ENCODE measurements around the gene LMOD3. TPM values are rescaled to one million over a fixed set of nuclear protein-coding genes. Genes with fewer than 3 reads are reported as not detected.

LMOD3 gene
- total and polyA plus RNA-seq, 2 donors (not counting 3 experiments of a cell fraction or from before 2014, with no cell fraction given): not detected

DNA sequence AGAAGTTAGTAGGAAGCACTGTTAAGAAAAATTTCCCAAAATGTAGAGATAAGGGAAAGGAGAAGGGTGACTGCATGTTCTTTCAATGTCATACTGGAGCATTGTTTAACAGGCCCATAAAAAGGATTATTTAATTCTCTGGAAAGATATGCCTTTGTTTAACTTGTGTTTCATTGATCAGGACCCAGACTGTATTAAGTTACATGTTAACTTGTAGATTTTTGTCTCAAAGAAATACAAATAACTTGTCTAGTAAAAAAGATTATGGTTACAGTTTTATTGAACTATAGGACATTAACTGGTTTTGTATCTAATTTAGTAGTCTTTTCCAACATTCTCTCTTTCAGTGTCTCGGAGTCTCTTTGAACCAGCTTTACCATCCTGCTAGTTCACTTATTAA lies 49.7 kb upstream of the LMOD3 start:
- Histone ChIP-seq H3K27me3 (ENCODE audit: control insufficient read depth in 2 of 2, insufficient read depth in 2 of 2, low read length in 2 of 2) (no peaks in the 10 kb centered on the region), H3K4me2 (ENCODE audit: insufficient read depth, low read length) (no peak overlapping the region), H3K9ac (replicated peaks; ENCODE audit: extremely low read depth, insufficient read depth, low read length) (no peak overlapping the region), H3K9me3 (replicated peaks; ENCODE audit: control insufficient read depth, insufficient read depth, low read length) (no peaks in the 10 kb centered on the region), H3K9me1 (replicated peaks; ENCODE audit: control insufficient read depth, extremely low read depth, insufficient read depth, low read length) (no peaks in the 10 kb centered on the region), H3K36me3 (ENCODE audit: control insufficient read depth in 2 of 2, extremely low read depth in 1 of 2, insufficient read depth in 2 of 2, low read length in 2 of 2) (peaks cover 6 to 16% of the 10 kb centered on the region in 2 experiments), H3K4me1 (ENCODE audit: control insufficient read depth, extremely low read depth, insufficient read depth, low read length) (peaks cover 18% of the 10 kb centered on the region), H3K4me3 (replicated peaks in 1 of 3; ENCODE audit: insufficient read depth in 1 of 3, low read depth in 1 of 3, low read length in 3 of 3) (no peak overlapping the region), H3K27ac (ENCODE audit: insufficient read depth, low read depth, low read length) (no peak overlapping the region), H2AFZ (ENCODE audit: low read depth, low read length) (no peak overlapping the region), H4K20me1 (replicated peaks; ENCODE audit: control insufficient read depth, extremely low read depth, insufficient read depth, low read length) (no peaks in the 10 kb centered on the region), H3K79me2 (ENCODE audit: control insufficient read depth, insufficient read depth, low read length) (peaks cover 2% of the 10 kb centered on the region)
- no peak for DNase-seq (ENCODE audit: low read depth, low spot score)
- ChIA-PET POLR2A (no interaction called here), CTCF (interaction anchor here (1.1 to 1.9 kb wide), 2 partner anchors 10 to 135 kb away, joined by 4 to 7 read pairs; no protein-coding TSS in a partner anchor)
- no peak for TF ChIP-seq POLR2A (IDR thresholded peaks at IDR 0.05; ENCODE audit: low read depth, low read length)
- TF ChIP-seq, protein P1, sequence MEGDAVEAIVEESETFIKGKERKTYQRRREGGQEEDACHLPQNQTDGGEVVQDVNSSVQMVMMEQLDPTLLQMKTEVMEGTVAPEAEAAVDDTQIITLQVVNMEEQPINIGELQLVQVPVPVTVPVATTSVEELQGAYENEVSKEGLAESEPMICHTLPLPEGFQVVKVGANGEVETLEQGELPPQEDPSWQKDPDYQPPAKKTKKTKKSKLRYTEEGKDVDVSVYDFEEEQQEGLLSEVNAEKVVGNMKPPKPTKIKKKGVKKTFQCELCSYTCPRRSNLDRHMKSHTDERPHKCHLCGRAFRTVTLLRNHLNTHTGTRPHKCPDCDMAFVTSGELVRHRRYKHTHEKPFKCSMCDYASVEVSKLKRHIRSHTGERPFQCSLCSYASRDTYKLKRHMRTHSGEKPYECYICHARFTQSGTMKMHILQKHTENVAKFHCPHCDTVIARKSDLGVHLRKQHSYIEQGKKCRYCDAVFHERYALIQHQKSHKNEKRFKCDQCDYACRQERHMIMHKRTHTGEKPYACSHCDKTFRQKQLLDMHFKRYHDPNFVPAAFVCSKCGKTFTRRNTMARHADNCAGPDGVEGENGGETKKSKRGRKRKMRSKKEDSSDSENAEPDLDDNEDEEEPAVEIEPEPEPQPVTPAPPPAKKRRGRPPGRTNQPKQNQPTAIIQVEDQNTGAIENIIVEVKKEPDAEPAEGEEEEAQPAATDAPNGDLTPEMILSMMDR (IDR thresholded peaks at IDR 0.05; ENCODE audit: extremely low read depth in 1 of 2, insufficient read depth in 1 of 2, low read depth in 1 of 2, low read length in 2 of 2): no peak
- no peak for TF ChIP-seq POLR2AphosphoS5 (IDR thresholded peaks at IDR 0.05; ENCODE audit: insufficient read depth, low read depth, low read length)
- no peak for TF ChIP-seq FOS (IDR thresholded peaks at IDR 0.05; ENCODE audit: borderline replicate concordance, insufficient read depth, low read length)
- TF ChIP-seq GATA2 (IDR thresholded peaks at IDR 0.05; ENCODE audit: insufficient read depth, insufficient read length, low read depth, low read length): no peak
- no peak for TF ChIP-seq MYC (IDR thresholded peaks at IDR 0.05; ENCODE audit: low read depth, low read length)
- TF ChIP-seq, protein P2, sequence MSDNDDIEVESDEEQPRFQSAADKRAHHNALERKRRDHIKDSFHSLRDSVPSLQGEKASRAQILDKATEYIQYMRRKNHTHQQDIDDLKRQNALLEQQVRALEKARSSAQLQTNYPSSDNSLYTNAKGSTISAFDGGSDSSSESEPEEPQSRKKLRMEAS (IDR thresholded peaks at IDR 0.05; ENCODE audit: insufficient read depth, insufficient read length): no peak
- TF ChIP-seq JUN (IDR thresholded peaks at IDR 0.05; ENCODE audit: borderline replicate concordance, insufficient read depth, insufficient read length, low read depth): no peak
- TF ChIP-seq EZH2 (IDR thresholded peaks at IDR 0.05; ENCODE audit: borderline replicate concordance, low read depth, low read length, severe bottlenecking): no peak
- no peak for FAIRE-seq
- dilution Hi-C loops (cut with MboI; ENCODE audit: extremely low pct_ligation_motif_present, low sequenced_read_pairs) (loop anchor here (25.0 kb wide), 1 partner anchor 240 kb away; no protein-coding TSS in a partner anchor), intact Hi-C loops (cut with micrococcal nuclease) (no loop called here)
- no TSS peak for BruUV-seq (replicated peaks)

All from endothelial cell of umbilical vein (primary cell).